VCaP (cell line): ENCODE results near the gene CECR2.
A peak's percentile ranks its signal among the peaks of the same experiment; 100 is the strongest.

Experiments used
- H3K27ac ChIP-seq: fragments of 450-650 bp; 2 replicates; pipeline ENCODE4 v1.5.1; 2017
- CTCF ChIP-seq: fragments of 450-650 bp; conservative IDR thresholded peaks from 2 replicates; pipeline ENCODE4 v1.5.1; 2017; ENCODE audit warnings: mild to moderate bottlenecking, moderate library complexity

CECR2 gene

GRCh38 chr22:17476838-17477237, 107.6 kb downstream of the CECR2 start:
- TF ChIP-seq CTCF, result no peak
- H3K27ac ChIP-seq, result peak overlapping the region; percentile 65

GRCh38 chr22:17477391-17477833, 108.2 kb downstream of the CECR2 start:
- H3K27ac ChIP-seq, result peak overlapping the region; percentile 65
- no peak for TF ChIP-seq CTCF

GRCh38 chr22:17479135-17479534, 109.9 kb downstream of the CECR2 start:
- TF ChIP-seq CTCF, result no peak
- peak overlapping the region; percentile 0; the same call in 1 of the 2 replicates for H3K27ac ChIP-seq

GRCh38 chr22:17481424-17481823, 112.2 kb downstream of the CECR2 start:
- TF ChIP-seq CTCF, result no peak
- no peak overlapping the region for H3K27ac ChIP-seq

- TF ChIP-seq CTCF, result no peak
- H3K27ac ChIP-seq, result no peak overlapping the region
These were observed 114.6 kb downstream of the CECR2 start for GRCh38 chr22:17483688-17484372.

- H3K27ac ChIP-seq, result no peak overlapping the region
- TF ChIP-seq CTCF, result no peak
These were observed 115.3 kb downstream of the CECR2 start for GRCh38 chr22:17484608-17485007.

- no peak for TF ChIP-seq CTCF
- H3K27ac ChIP-seq, result no peak overlapping the region
These were observed 117.1 kb downstream of the CECR2 start for GRCh38 chr22:17486313-17486712.
